BE2C (cell line): ENCODE measurements around the gene ANKIB1.

ENCODE experiments used
- DNase-seq: peaks from one replicate; pipeline ENCODE4 v3.0.0-alpha.2; 2020
- H3K27me3 ChIP-seq: fragments of 250-450 bp; sonication (Bioruptor Pico); 2 replicates; pipeline ENCODE4 v1.5.1; 2020; ENCODE audit warnings: mild to moderate bottlenecking
- H3K36me3 ChIP-seq: fragments of 250-450 bp; sonication (Bioruptor Pico); 2 replicates; pipeline ENCODE4 v1.5.1; 2020; ENCODE audit warnings: mild to moderate bottlenecking
- H3K4me1 ChIP-seq: fragments of 250-450 bp; sonication (Bioruptor Pico); 2 replicates; pipeline ENCODE4 v1.5.1; 2020
- H3K4me3 ChIP-seq: 2 replicates; pipeline ENCODE4 v1.5.1; 2011; ENCODE audit warnings: low read depth, low read length
- H3K9me3 ChIP-seq: fragments of 250-450 bp; sonication (Bioruptor Pico); 2 replicates; pipeline ENCODE4 v1.5.1; 2020
- TF ChIP-seq, protein P1 (sequence below): IDR thresholded peaks from 2 replicates; pipeline ENCODE4 v1.5.1; 2012; ENCODE audit warnings: mild to moderate bottlenecking, low read depth, low read length

Gene ANKIB1

DNA sequence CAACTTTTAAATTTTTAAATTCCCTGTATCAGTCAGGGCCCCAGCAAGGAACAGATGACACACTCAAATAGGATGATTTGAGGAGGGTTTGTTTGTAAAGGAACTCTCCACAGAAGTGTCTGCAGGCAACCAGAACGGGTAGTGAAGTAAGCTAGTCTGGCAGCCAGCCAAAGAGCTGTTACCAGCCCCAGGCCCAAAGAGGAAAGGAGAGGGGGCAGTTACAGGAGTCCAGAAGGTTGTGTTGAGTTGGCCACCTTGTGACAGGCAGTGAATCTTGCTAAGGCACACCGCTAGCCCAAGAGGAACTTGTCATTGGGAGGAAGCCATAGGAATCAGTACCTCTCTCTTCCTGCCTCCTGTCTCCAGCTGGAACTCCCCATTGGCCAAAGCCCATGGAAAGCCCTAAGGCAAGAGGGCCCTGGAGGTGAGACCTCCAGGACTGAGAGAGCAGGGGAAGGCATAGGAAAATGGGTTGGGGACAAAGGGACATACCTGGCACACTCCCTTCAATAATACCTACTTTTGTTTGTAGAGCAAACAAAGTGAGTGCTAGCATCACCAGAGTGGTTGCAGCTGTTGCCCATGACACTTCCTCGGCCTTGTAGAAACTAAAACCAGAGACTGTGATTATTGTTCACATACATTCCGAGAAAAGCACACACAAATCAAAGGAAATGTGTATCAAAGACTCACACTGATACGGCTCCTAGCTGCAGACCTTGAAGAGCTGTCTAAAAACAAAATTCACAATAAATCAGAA lies 176.1 kb downstream of the ANKIB1 start:
- Histone ChIP-seq H3K4me1 (no peaks in the 10 kb centered on the region), H3K9me3 (no peaks in the 10 kb centered on the region), H3K4me3 (no peak overlapping the region), H3K36me3 (no peaks in the 10 kb centered on the region), H3K27me3 (no peaks in the 10 kb centered on the region)
- DNase-seq = peak; percentile 65
- TF ChIP-seq, protein P1, sequence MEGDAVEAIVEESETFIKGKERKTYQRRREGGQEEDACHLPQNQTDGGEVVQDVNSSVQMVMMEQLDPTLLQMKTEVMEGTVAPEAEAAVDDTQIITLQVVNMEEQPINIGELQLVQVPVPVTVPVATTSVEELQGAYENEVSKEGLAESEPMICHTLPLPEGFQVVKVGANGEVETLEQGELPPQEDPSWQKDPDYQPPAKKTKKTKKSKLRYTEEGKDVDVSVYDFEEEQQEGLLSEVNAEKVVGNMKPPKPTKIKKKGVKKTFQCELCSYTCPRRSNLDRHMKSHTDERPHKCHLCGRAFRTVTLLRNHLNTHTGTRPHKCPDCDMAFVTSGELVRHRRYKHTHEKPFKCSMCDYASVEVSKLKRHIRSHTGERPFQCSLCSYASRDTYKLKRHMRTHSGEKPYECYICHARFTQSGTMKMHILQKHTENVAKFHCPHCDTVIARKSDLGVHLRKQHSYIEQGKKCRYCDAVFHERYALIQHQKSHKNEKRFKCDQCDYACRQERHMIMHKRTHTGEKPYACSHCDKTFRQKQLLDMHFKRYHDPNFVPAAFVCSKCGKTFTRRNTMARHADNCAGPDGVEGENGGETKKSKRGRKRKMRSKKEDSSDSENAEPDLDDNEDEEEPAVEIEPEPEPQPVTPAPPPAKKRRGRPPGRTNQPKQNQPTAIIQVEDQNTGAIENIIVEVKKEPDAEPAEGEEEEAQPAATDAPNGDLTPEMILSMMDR = no peak

DNA sequence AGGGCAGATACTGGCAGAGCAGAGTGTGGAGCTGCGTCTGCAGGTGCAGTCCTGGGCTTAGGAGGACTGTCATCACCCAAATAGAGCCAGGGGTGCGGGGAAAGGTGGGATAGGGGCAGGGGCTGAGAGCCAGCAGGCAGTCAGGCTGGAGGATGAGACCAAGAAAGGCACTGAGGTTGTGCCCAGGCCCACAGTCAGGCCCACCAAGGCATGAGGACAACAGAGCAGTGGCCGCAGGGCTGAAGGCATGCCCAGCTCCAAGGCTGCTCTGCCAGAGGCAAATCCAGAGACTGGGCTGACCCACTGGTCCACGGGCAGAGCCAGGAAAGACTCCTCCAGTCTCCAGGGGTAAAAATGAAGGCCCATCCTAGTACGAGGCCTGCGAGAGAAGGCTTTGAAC lies 177.2 kb downstream of the ANKIB1 start:
- H3K36me3 ChIP-seq = no peaks in the 10 kb centered on the region
- TF ChIP-seq, protein P1 = no peak
- no peak overlapping the region for H3K4me3 ChIP-seq
- H3K27me3 ChIP-seq = no peaks in the 10 kb centered on the region
- no peaks in the 10 kb centered on the region for H3K9me3 ChIP-seq
- no peak for DNase-seq
- H3K4me1 ChIP-seq = no peaks in the 10 kb centered on the region

DNA sequence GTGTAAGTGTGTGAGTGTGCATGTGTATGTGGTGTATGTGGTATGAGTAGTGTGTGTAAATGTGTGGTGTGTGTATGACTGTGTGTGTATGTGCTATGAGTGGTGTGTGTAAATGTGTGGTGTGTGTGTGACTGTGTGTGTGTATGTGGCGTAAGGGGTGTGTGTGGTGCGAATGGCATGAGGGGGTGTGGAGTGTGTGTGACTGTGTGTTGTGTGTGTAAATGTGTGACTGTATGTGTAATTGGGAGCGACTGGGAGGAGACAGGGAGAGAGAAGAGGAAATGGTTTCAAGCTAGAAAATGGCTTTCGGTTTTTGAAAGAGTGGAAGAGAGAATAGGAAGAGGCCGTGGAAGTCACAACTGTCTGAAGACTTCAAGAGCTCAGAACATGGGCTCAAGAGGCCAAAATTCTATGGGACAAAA lies 177.9 kb downstream of the ANKIB1 start:
- no peak for DNase-seq
- no peaks in the 10 kb centered on the region for H3K4me1 ChIP-seq
- TF ChIP-seq, protein P1 = no peak
- no peaks in the 10 kb centered on the region for H3K9me3 ChIP-seq
- peak overlapping the region; percentile 59; the same call in 1 of the 2 replicates for H3K4me3 ChIP-seq
- no peaks in the 10 kb centered on the region for H3K36me3 ChIP-seq
- no peaks in the 10 kb centered on the region for H3K27me3 ChIP-seq

DNA sequence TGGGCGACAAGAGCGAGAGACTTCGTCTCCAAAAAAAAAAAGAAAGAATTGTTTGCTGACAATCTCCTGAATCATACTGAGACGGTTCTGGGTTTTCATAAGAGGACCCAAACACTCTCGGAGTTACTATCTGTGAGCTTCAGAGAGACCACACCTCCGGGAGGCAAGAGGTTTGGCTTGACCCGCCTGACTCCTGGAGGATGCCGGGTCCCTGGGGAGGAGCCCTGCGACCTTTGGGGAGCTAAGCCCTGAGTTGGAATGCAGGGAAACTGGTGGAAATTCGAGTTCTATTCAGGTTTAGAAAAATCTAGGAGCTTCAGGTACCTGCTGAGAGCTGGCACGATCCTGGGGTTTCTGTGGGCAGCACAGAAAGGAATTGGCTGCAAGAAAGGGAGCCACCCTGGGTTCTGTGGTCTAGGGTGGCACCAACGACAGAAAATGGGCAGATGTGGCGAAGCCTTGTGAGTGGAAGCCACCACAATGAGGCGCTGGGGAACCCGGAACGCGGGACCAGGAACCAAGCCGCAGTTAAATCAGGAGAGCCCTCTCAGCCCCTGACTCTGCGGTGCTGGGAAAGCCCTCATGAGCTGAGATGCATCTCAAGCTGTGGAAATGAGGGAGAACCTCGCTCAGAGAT lies 179.7 kb downstream of the ANKIB1 start:
- TF ChIP-seq, protein P1 = no peak
- Histone ChIP-seq H3K36me3 (no peaks in the 10 kb centered on the region), H3K4me3 (no peak overlapping the region), H3K9me3 (no peaks in the 10 kb centered on the region), H3K4me1 (no peaks in the 10 kb centered on the region), H3K27me3 (no peaks in the 10 kb centered on the region)
- DNase-seq = no peak

DNA sequence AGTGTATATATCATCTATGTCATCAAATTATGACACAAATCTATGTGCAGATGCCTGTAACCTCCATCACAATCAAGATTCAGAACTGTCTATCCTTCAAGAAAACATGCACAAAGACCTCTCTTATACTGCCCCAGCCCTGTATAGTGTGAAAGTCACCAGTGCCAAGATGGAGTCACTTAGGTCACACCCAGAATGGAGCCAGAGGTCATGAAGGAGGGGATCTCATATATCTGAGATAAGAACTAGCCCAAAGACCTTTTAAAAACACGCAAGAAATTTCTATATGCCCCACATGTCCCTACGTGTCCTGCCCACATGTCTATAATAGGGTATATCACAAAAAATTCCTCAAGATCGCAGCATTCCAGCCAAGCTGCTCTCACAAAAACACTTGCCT lies 181.4 kb downstream of the ANKIB1 start:
- Histone ChIP-seq H3K9me3 (no peaks in the 10 kb centered on the region), H3K4me1 (no peaks in the 10 kb centered on the region), H3K36me3 (no peaks in the 10 kb centered on the region), H3K27me3 (no peaks in the 10 kb centered on the region), H3K4me3 (no peak overlapping the region)
- DNase-seq = no peak
- TF ChIP-seq, protein P1 = no peak
